Cardiac fibroblast (primary cell): ENCODE measurements around the gene P4HA2.
"Not testable (repeated sequence)": the region's sequence is repeated elsewhere in the genome, so short reads cannot be mapped to it uniquely, and the experiment has no call there.

Source experiments
- DNase-seq, 2 donors: peaks; one replicate each; pipeline versions ENCODE4 v3.0.0 to v3.0.0-alpha.2; 2010; ENCODE audit warnings: low read depth in 2 of 2
- H3K4me3 ChIP-seq, 2 donors: replicated peaks in 1 of 2; 1 replicate in 1 of 2; 2 replicates in 1 of 2; pipeline ENCODE4 v1.5.1; 2011; ENCODE audit warnings: low read depth in 2 of 2, low read length in 2 of 2, mild to moderate bottlenecking in 2 of 2, moderate library complexity in 1 of 2
- TF ChIP-seq, protein P1 (sequence below): IDR thresholded peaks from one replicate; pipeline ENCODE4 v1.5.1; 2011; ENCODE audit warnings: low read depth, mild to moderate bottlenecking, low read length, inconsistent platforms

The P4HA2 gene

GRCh38 chr5:132177691-132178149, 49.9 kb downstream of the P4HA2 start:
- TF ChIP-seq, protein P1, sequence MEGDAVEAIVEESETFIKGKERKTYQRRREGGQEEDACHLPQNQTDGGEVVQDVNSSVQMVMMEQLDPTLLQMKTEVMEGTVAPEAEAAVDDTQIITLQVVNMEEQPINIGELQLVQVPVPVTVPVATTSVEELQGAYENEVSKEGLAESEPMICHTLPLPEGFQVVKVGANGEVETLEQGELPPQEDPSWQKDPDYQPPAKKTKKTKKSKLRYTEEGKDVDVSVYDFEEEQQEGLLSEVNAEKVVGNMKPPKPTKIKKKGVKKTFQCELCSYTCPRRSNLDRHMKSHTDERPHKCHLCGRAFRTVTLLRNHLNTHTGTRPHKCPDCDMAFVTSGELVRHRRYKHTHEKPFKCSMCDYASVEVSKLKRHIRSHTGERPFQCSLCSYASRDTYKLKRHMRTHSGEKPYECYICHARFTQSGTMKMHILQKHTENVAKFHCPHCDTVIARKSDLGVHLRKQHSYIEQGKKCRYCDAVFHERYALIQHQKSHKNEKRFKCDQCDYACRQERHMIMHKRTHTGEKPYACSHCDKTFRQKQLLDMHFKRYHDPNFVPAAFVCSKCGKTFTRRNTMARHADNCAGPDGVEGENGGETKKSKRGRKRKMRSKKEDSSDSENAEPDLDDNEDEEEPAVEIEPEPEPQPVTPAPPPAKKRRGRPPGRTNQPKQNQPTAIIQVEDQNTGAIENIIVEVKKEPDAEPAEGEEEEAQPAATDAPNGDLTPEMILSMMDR, result no peak
- H3K4me3 ChIP-seq, result no peak overlapping the region
- no peak for DNase-seq

DNA sequence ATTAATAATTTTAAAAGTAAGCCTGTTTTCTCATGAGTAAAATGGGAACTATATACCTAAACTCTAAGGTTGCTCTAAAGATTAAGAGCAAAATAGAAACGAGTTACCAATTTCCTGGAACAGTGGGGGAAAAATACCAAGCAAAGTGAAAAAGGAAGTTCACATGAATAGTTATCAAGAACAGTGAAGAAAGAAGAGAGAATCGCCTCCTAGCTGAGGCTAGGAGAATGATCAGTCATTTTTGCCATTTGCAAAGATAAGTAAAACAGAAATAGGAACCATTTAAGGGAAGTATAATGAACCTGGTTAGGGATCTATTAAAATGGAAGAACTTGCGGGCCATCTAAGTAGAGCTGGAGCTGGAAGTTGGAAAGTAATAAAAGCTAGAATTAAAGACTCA, 50.7 kb downstream of the P4HA2 start:
- no peak overlapping the region for H3K4me3 ChIP-seq
- TF ChIP-seq, protein P1, result peak; percentile 32
- DNase-seq, result peak; percentile 34

GRCh38 chr5:132176521-132176945, 51.1 kb downstream of the P4HA2 start:
- H3K4me3 ChIP-seq, result no peak overlapping the region
- TF ChIP-seq, protein P1, result no peak
- no peak for DNase-seq

DNA sequence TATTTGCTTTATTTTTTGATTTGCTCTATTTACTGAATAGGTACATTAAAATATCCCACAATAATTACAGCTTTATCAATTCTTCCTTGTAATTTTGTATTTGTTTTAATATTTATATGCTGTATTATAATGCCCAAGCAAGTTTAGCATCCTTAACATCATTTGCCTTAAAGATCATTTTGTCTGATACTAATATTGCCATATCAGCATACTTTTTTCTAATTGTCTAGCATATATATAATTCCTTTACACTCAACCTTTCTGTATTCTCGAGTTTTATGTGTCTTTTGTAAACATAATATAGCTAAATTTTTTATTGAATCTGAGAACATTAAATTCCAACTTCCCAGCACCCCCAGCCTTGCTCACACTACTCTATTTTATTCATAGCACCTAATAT, 64.7 kb downstream of the P4HA2 start:
- DNase-seq, result no peak
- no peak overlapping the region for H3K4me3 ChIP-seq
- TF ChIP-seq, protein P1, result no peak

- not testable (repeated sequence) for DNase-seq, H3K4me3 ChIP-seq
These were observed 65.9 kb downstream of the P4HA2 start for GRCh38 chr5:132161574-132162326.

DNA sequence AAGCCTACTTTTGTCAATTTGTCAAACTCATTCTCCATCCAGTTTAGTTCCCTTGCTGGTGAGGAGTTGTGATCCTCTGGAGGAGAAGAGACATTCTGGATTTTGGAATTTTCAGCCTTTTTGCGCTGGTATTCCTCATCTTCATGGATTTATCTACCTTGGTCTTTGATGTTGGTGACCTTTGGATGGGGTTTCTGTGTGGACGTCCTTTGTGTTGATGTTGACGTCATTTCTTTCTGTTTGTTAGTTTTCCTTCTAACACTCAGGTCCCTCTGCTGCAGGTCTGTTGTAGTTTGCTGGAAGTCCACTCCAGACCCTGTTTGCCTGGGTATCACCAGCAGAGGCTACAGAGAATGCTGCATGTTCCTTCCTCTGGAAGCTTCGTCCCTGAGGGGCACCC, 71.2 kb downstream of the P4HA2 start:
- TF ChIP-seq, protein P1, result no peak
- DNase-seq, result no peak
- no peak overlapping the region for H3K4me3 ChIP-seq

DNA sequence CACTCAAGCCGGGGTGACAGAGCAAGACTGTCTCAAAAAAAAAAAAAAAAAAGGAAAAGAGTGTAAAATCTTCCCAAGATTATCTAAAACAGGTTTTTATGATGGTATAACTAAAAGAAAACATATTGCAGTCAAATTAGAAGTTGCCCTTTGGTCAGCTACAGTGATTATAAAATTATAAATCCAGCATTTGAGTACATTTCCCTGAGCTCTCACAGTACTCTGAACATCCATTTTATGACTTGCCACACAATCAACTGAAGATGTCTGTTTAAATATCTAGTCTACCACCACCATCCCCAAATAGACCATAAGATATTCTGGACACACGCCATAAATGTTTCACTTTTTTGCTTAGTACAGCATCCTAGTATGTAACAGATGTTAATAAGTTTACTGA, 77.1 kb downstream of the P4HA2 start:
- no peak overlapping the region for H3K4me3 ChIP-seq
- TF ChIP-seq, protein P1, result no peak
- no peak for DNase-seq
